Right cardiac atrium (tissue), 5 donors: Measurements from ENCODE around the gene ACCSL. TPM values are rescaled to one million over a fixed set of nuclear protein-coding genes. Genes with fewer than 3 reads are reported as not detected.
A peak's percentile ranks its signal among the peaks of the same experiment; 100 is the strongest.

Experiments used
- ATAC-seq, 2 donors: fragments of 200-7000 bp; cut with Tn5 transposase; one replicate each; pipeline versions ENCODE4 v1.8.0 to v1.9.1; 2020; ENCODE audit warnings: moderate library complexity in 2 of 2, mild to moderate bottlenecking in 1 of 2
- DNase-seq, 3 donors: peaks; one replicate each; pipeline ENCODE4 v3.0.0-alpha.2; 2020
- H3K27ac ChIP-seq: one replicate; pipeline ENCODE4 v1.5.1; 2013; ENCODE audit warnings: mild to moderate bottlenecking, low read length, control low read depth, moderate library complexity
- H3K27me3 ChIP-seq: one replicate; pipeline ENCODE4 v1.6.1; 2013; ENCODE audit not compliant: control insufficient read depth, insufficient read depth
- H3K4me1 ChIP-seq: one replicate; pipeline ENCODE4 v1.6.1; 2013; ENCODE audit warnings: low read length; ENCODE audit not compliant: control insufficient read depth, insufficient read depth
- H3K4me3 ChIP-seq: one replicate; pipeline ENCODE4 v1.5.1; 2013; ENCODE audit warnings: low read length, control low read depth
- H3K9me3 ChIP-seq: one replicate; pipeline ENCODE4 v1.6.1; 2013; ENCODE audit warnings: low read length; ENCODE audit not compliant: control insufficient read depth
- WGBS: extraction: QIAGEN DNeasy Blood & Tissue Kit; methylation state at CpG from one replicate; pipeline ENCODE4 v1.1.7; 2013; 5-methylcytosine and 5-hydroxymethylcytosine counted together
- intact Hi-C, 4 donors: fragments of 100-400 bp; cut with DNase I; formaldehyde crosslinking; loops; one replicate each; pipeline versions ENCODE4 v1.11.0 to v1.14.0; 2022 to 2023
- polyA plus RNA-seq: library from polyadenylated mRNA; stranded (reverse); fragments of 200-250 nt; gene quantifications from one replicate; pipeline ENCODE4 v1.2.3, GENCODE V29; 2013
- total RNA-seq, 4 donors: library from RNA; stranded (reverse); fragmentation: NEBNext Ultra II Directional; extraction: Animal tissue kit (Norgen Biotek cat#: 25700); gene quantifications; one replicate each; pipeline ENCODE4 v1.2.1, GENCODE V29; 2021
- donor health status: healthy with polysubstance abuse.
- donor health status: DM: no; HTN: yes; CAD: no.
- donor health status: DM: no; HTN: no; CAD: no.
- donor health status: DM: no; HTN: yes; CAD: no; lungs with severe emphysema.
- donor health status: DM: yes; HTN: yes; CAD: no.

Gene ACCSL
- total and polyA plus RNA-seq, 5 donors: not detected

GRCh38 chr11:44008088-44008501, 39.7 kb upstream of the ACCSL start:
- no peaks in the 10 kb centered on the region for H3K27me3 ChIP-seq
- H3K4me1 ChIP-seq: no peaks in the 10 kb centered on the region
- ATAC-seq (no peak), DNase-seq (no peak)
- no peaks in the 10 kb centered on the region for H3K9me3 ChIP-seq
- 82% methylated on average over 5 of the region's 5 CpGs for WGBS
- H3K4me3 ChIP-seq: no peak overlapping the region
- intact Hi-C loops: no loop called here
- no peak overlapping the region for H3K27ac ChIP-seq

- ATAC-seq (no peak), DNase-seq (no peak)
- WGBS: 92% methylated on average over 3 of the region's 3 CpGs
- Histone ChIP-seq H3K4me1 (no peaks in the 10 kb centered on the region), H3K27me3 (no peaks in the 10 kb centered on the region), H3K27ac (no peak overlapping the region), H3K9me3 (no peaks in the 10 kb centered on the region), H3K4me3 (no peak overlapping the region)
- intact Hi-C loops: no loop called here
Measured at GRCh38 chr11:44008698-44009097, 39.1 kb upstream of the ACCSL start.

GRCh38 chr11:44010789-44011251, 37.0 kb upstream of the ACCSL start:
- no peak for ATAC-seq
- Histone ChIP-seq H3K4me1 (peaks cover 5% of the 10 kb centered on the region), H3K27me3 (no peaks in the 10 kb centered on the region), H3K27ac (no peak overlapping the region), H3K9me3 (no peaks in the 10 kb centered on the region), H3K4me3 (no peak overlapping the region)
- 91% methylated on average over 4 of the region's 4 CpGs for WGBS
- DNase-seq: no peak
- intact Hi-C loops: no loop called here

GRCh38 chr11:44011797-44012196, 36.0 kb upstream of the ACCSL start:
- H3K27me3 ChIP-seq: no peaks in the 10 kb centered on the region
- no peaks in the 10 kb centered on the region for H3K9me3 ChIP-seq
- ATAC-seq: no peak
- H3K27ac ChIP-seq: no peak overlapping the region
- no peak overlapping the region for H3K4me3 ChIP-seq
- H3K4me1 ChIP-seq: peaks cover 13% of the 10 kb centered on the region
- intact Hi-C loops: no loop called here
- no peak for DNase-seq
- 70% methylated on average over 1 of the region's 1 CpG for WGBS

DNA sequence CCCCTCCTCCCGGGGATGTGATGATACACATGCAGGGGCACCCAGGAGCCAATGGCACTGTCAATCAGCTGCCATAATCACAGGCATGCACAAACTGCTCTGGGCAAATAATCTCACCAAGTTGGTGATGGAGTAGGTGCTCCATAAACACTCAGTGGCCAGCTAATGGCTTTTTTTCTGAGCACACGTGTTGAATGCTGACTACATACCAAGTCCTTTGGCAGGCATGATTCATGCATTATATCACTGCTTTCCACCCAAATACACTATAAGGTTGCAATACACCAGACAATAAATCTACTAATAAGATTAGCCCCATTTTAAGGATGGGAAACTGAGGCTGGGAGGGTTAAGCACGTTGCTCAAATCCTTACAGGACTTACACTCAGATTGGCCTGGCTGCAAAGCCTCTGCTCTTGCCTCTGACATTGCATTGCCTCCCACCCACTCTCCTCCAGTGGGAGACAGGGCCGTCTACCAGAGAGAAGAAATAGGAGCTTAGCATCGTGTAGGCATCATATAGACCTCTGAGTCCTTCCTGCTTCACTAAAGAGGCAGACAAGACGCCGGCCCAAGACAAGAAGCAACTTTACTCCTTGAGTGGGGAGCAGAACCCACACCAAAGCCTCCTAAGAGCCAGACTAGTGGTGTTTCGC, 32.7 kb upstream of the ACCSL start:
- no peak for ATAC-seq
- Histone ChIP-seq H3K27me3 (no peaks in the 10 kb centered on the region), H3K27ac (no peak overlapping the region), H3K9me3 (no peaks in the 10 kb centered on the region), H3K4me3 (no peak overlapping the region), H3K4me1 (peaks cover 24% of the 10 kb centered on the region)
- 83% methylated on average over 8 of the region's 8 CpGs for WGBS
- intact Hi-C loops: no loop called here
- DNase-seq: no peak

GRCh38 chr11:44015624-44016007, 32.2 kb upstream of the ACCSL start:
- Histone ChIP-seq H3K4me1 (peaks cover 24% of the 10 kb centered on the region), H3K4me3 (no peak overlapping the region), H3K27ac (no peak overlapping the region), H3K9me3 (no peaks in the 10 kb centered on the region), H3K27me3 (no peaks in the 10 kb centered on the region)
- WGBS: over 99% methylated on average over 3 of the region's 3 CpGs
- no peak for ATAC-seq
- DNase-seq: no peak
- intact Hi-C loops: no loop called here

DNA sequence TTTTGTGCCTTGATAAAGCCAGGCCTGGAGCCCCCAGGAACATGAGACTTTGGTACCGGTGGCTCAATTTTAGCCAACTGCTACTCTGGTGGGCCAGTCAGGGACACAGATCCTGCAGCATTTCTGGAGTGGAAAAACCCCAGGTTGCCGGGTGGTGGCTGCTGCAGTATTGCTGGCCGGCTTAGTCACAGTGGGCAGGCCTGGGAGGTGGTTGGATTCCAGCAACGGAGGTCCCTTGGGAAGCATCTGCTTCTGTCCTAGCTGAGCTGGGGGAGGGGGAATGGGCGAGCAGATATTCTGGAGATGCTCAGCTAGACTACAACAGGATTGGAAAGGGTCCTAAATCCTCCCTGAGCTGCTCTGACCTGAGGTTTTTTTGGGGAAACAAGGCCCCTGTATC, 31.6 kb upstream of the ACCSL start:
- peak overlapping the region; percentile 60 for H3K27ac ChIP-seq
- 39% methylated on average over 5 of the region's 5 CpGs for WGBS

DNA sequence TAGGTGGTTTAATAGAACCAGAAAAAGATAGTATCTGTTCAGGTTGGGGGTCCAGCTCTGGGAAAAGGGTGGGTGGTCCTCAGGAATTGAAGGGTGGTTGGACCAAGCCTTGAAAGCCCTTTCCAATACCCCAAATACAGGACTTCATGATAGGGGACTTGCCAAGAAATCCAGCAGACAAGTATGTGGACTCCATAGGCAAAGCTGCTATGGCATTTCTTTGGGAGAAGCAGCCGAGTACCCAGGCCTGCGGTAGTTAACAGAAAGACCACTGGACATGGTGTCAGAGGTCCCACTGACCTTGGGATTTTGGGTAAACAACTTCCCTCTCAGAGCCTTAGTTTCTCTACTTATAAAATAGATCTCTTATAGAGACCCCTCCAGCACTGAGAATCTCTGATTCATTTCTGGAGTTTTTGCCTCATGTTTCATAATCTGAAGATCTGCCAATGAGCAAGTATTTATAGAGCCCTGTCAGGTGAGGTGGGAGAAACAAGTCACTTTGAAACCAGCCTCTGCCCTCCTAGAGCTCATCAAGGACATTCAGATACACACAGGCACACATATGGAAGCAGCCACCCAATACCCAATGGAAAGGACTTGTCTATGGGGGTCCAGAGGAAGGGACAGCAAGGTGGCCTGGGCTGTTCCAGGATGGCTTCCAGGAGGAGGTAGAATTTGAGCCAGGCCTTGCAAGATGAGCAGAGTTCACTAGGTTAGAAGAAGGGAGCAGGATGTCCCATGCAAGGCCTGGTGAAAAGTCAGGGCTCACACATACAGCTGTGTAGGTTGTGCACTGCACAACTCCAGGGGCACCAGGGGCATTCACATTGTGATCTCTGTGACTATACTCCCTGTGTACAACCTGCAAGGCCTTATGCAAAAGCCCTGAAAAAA, 31.0 kb upstream of the ACCSL start:
- ATAC-seq (no peak), DNase-seq (no peak)
- H3K4me3 ChIP-seq: no peak overlapping the region
- intact Hi-C loops: no loop called here
- H3K27ac ChIP-seq: no peak overlapping the region
- H3K9me3 ChIP-seq: no peaks in the 10 kb centered on the region
- H3K27me3 ChIP-seq: no peaks in the 10 kb centered on the region
- 96% methylated on average over 2 of the region's 2 CpGs for WGBS
- peaks cover 24% of the 10 kb centered on the region for H3K4me1 ChIP-seq

More for the DNA sequence above, 31.6 kb upstream of the ACCSL start:
- intact Hi-C loops: no loop called here
- H3K9me3 ChIP-seq: no peaks in the 10 kb centered on the region
- peak; percentile 85 to 89 (median 88) for DNase-seq
- no peak overlapping the region for H3K4me3 ChIP-seq
- H3K4me1 ChIP-seq: peaks cover 24% of the 10 kb centered on the region
- peak; percentile 83 to 87 for ATAC-seq
- no peaks in the 10 kb centered on the region for H3K27me3 ChIP-seq

DNA sequence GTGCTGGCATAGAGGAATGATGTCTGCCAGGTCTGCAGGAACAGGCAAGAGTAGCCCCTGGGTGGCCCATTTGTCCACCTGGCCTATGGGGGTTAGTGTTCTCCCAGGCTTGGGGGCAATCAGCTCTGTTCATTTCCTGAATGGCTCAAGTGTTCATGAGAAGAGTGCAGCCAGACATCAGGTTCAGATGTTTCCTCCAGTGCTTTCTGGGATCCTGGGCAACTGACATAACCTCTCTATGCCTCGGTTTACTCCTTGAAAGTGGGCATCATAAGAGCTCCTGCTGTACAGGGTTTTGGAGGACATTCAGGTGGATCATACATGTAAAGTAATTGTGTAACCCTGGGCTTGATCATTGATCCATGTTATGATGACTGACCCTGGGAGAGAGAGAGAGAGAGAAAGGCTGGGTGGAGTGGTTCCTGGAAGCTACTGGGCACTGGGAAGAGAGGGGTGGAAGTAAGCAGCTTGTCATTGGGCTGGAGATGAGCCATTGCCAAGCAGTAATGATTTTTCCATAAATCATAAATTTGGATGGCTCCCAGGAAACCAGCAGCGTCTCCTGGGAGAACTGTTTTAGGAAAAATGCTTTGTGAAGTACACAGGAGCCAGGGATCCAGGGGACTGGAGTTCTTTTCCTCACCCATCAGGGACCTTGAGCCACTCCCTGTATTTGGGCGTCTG, 30.2 kb upstream of the ACCSL start:
- 66% methylated on average over 3 of the region's 3 CpGs for WGBS
- ATAC-seq (peak; percentile 17 to 27), DNase-seq (no peak)
- Histone ChIP-seq H3K9me3 (no peaks in the 10 kb centered on the region), H3K27me3 (no peaks in the 10 kb centered on the region), H3K4me1 (peaks cover 24% of the 10 kb centered on the region), H3K4me3 (no peak overlapping the region), H3K27ac (peak overlapping the region; percentile 73)
- intact Hi-C loops: no loop called here

- DNase-seq: no peak
- Histone ChIP-seq H3K9me3 (no peaks in the 10 kb centered on the region), H3K4me3 (no peak overlapping the region), H3K27me3 (no peaks in the 10 kb centered on the region), H3K27ac (peak overlapping the region; percentile 73), H3K4me1 (peaks cover 24% of the 10 kb centered on the region)
- intact Hi-C loops: no loop called here
- ATAC-seq: peak; percentile 17 to 25
- 20% methylated on average over 4 of the region's 4 CpGs for whole genome bisulfite sequencing
Measured at GRCh38 chr11:44018127-44018521, 29.7 kb upstream of the ACCSL start.

GRCh38 chr11:44018829-44019228, 29.0 kb upstream of the ACCSL start:
- ATAC-seq: no peak

More at GRCh38 chr11:44018829-44019228, 29.0 kb upstream of the ACCSL start:
- H3K9me3 ChIP-seq: no peaks in the 10 kb centered on the region
- no peaks in the 10 kb centered on the region for H3K27me3 ChIP-seq
- 71% methylated on average over 2 of the region's 2 CpGs for whole genome bisulfite sequencing
- no peak for DNase-seq
- no peak overlapping the region for H3K27ac ChIP-seq
- H3K4me3 ChIP-seq: no peak overlapping the region
- peaks cover 24% of the 10 kb centered on the region for H3K4me1 ChIP-seq
- intact Hi-C loops: no loop called here
